GM20431 (cell line): ENCODE data around the gene R3HDML.

Experiments used
- in situ Hi-C: fragments of 300-500 bp; cut with MseI, MboI; formaldehyde crosslinking; loops from one replicate; pipeline ENCODE4 v1.15.0; 2020; ENCODE audit warnings: low sequenced_read_pairs; ENCODE audit not compliant: unreplicated experiment

Gene R3HDML

GRCh38 chr20:44394702-44395460, 58.0 kb downstream of the R3HDML start:
- in situ Hi-C loops, result loop anchor here (25.0 kb wide), 1 partner anchor 217 kb away; no protein-coding TSS in a partner anchor

GRCh38 chr20:44395461-44396340, 58.9 kb downstream of the R3HDML start:
- in situ Hi-C loops, result loop anchor here (25.0 kb wide), 1 partner anchor 217 kb away; no protein-coding TSS in a partner anchor

DNA sequence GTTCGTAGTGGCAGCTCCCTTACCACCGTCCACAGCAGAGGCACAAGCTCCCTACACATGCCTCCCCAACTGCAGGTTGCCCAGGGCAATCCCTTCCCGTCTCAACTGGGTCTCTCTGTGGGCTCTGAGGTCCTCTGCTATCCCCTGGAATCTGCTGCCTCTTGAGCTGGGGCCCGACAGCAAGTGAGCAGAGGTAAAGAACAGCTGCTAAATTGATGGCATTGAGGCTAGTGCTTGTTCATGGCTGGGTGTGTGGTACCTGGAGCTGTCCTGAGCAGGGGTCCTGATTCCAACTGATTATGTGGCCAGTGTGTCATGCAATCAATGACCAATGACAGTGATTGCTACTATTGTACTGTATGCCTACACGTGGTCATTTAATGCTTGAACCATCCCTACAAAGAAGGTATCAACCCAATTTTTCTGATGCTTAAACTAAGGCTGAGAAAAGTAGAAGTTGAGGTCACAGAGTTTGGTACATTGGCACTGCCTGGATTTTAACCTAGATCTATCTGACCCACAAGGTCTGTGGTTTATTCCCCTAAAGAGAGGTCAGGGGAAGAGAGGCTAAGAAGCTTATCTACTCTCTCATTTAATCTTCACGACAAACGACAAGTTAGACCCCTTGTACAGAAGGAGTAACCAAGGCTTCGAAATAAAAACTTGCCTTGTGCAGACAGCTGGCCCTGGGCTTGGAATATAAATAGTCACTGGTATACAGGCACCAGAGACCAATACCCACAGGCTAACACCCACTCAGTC, 59.7 kb downstream of the R3HDML start:
- in situ Hi-C loops, result loop anchor here (25.0 kb wide), 1 partner anchor 216 kb away; no protein-coding TSS in a partner anchor

DNA sequence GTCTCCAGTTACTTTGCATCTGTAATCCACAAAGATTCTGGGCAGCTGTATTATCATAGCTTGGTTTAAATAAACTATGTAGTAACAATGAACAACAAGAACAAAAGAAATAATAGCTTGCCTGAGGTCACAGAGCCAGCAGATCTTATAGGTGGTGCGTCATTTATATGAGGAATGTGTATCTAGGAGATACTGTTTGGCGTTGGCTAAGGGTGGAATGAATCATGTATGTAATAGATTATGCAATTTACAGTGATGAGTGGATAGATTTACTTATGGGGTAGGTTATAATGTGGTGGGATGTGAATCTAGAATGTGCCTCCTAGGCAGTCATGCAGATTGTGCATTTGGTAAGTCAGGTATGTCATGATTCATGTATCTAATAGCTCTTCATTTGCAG, 61.5 kb downstream of the R3HDML start:
- in situ Hi-C loops, result loop anchor here (25.0 kb wide), 1 partner anchor 214 kb away; no protein-coding TSS in a partner anchor

DNA sequence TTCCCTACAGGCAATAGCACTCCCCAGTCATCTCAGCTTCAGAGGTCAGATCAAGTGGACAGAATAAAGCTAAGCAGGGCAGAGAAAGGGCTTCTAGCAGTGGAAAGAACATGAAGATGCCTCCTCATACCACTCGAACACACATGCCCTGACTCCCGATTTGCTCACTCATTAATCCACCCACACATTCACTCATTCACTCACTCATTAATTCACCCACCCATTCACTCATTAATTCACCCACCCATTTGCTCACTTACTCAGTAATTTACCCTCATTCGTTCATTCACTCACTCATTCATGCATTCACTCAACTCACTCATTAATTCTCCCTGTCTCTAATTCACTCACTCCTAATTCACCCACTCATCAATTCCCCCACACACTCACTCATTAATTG, 62.6 kb downstream of the R3HDML start:
- in situ Hi-C loops, result loop anchor here (25.0 kb wide), 1 partner anchor 213 kb away; no protein-coding TSS in a partner anchor

DNA sequence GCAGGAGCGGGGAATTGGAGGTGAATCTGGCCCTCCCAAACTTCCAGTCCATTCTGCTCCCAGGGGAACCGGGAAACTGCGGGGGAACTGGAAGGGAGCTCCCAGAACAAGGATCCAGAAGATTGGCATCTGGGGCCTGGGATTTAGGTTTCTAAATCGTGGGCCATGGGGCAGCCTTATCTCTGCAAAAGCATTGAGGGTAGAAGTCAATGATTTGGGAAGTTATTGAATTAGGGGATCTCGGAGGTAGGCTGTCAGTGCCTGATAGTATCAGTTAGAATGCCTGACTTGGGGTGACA, 63.8 kb downstream of the R3HDML start:
- in situ Hi-C loops, result no loop called here
